ENCODE results near the gene HUS1. TPM values are rescaled to one million over a fixed set of nuclear protein-coding genes. Genes with fewer than 3 reads are reported as not detected.
"Not testable (repeated sequence)": the region's sequence is repeated elsewhere in the genome, so short reads cannot be mapped to it uniquely, and the experiment has no call there.

Gene HUS1
- total RNA-seq, 2 donors from 2014 or later: 15.2 to 16.9 TPM

DNA sequence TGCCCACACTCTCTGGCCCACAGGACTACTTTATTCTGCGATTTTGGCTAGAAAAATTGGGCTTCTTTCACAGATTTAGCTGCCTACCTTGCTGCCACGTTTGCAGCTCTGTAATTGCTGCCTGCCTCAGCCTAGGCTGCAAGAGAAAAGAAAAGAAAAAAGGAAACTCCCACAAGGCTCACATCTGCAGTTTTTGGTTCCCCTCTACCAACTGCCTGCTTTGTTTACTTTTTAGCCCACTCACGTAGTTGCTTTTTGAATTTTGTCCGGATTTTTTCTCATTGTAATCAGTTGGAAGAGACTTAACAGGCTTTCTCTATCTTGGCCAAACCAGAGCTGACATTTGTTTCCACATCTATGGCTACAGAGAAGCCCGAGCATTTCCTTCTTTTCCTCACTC is 25.2 kb upstream of the HUS1 start:
- no peak for TF ChIP-seq POLR2A (IDR thresholded peaks at IDR 0.05)
- TF ChIP-seq, protein P1, sequence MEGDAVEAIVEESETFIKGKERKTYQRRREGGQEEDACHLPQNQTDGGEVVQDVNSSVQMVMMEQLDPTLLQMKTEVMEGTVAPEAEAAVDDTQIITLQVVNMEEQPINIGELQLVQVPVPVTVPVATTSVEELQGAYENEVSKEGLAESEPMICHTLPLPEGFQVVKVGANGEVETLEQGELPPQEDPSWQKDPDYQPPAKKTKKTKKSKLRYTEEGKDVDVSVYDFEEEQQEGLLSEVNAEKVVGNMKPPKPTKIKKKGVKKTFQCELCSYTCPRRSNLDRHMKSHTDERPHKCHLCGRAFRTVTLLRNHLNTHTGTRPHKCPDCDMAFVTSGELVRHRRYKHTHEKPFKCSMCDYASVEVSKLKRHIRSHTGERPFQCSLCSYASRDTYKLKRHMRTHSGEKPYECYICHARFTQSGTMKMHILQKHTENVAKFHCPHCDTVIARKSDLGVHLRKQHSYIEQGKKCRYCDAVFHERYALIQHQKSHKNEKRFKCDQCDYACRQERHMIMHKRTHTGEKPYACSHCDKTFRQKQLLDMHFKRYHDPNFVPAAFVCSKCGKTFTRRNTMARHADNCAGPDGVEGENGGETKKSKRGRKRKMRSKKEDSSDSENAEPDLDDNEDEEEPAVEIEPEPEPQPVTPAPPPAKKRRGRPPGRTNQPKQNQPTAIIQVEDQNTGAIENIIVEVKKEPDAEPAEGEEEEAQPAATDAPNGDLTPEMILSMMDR (IDR thresholded peaks at IDR 0.05): no peak
- no peaks in the 10 kb centered on the region for H3K9me3 ChIP-seq
- H3K4me3 ChIP-seq: no peak overlapping the region
- intact Hi-C loops (cut with DNase I): no loop called here
- WGBS, 2 donors: 45 to 59% methylated on average over 5 of the region's 5 CpGs
- no peaks in the 10 kb centered on the region for H3K4me1 ChIP-seq
- H3K27me3 ChIP-seq: peaks cover 0 to 5% of the 10 kb centered on the region in 2 donors
- no peak for DNase-seq
- no peak for ATAC-seq
- H3K36me3 ChIP-seq (replicated peaks in 1 of 2; ENCODE audit: insufficient read depth in 1 of 2, low read depth in 2 of 2): no peaks in the 10 kb centered on the region
- no peak overlapping the region for H3K27ac ChIP-seq

GRCh38 chr7:48004032-48004431 is 24.6 kb upstream of the HUS1 start:
- Histone ChIP-seq H3K27me3 (peaks cover 0 to 5% of the 10 kb centered on the region in 2 donors), H3K4me1 (no peaks in the 10 kb centered on the region), H3K36me3 (replicated peaks in 1 of 2; ENCODE audit: insufficient read depth in 1 of 2, low read depth in 2 of 2) (no peaks in the 10 kb centered on the region), H3K9me3 (no peaks in the 10 kb centered on the region), H3K4me3 (no peak overlapping the region), H3K27ac (no peak overlapping the region)
- intact Hi-C loops (cut with DNase I): no loop called here
- DNase-seq (no peak), ATAC-seq (no peak)
- 55 to 69% methylated on average over 2 of the region's 2 CpGs for WGBS, 2 donors
- TF ChIP-seq POLR2A (IDR thresholded peaks at IDR 0.05): no peak
- TF ChIP-seq, protein P1 (IDR thresholded peaks at IDR 0.05): no peak

DNA sequence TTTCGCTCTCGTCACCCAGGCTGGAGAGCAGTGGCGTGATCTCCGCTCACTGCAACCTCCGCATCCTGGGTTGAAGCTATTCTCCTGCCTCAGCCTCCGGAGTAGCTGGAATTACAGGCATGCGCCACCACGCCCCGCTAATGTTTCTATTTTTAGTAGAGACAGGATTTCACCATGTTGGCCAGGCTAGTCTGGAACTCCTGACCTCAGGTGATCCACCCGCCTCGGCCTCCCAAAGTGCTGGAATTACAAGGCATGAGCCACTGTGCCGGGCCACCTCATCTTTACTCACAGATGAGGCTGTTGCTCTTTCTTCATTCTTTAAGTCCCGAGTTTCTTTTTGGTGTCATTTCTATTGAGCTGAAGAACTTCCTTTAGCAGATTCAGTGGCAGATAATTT is 20.7 kb upstream of the HUS1 start:
- 85 to 89% methylated on average over 13 of the region's 13 CpGs for WGBS, 2 donors
- H3K27ac ChIP-seq; H3K27me3 ChIP-seq; intact Hi-C loops (cut with DNase I); H3K4me3 ChIP-seq; DNase-seq; H3K4me1 ChIP-seq; H3K36me3 ChIP-seq (replicated peaks in 1 of 2; ENCODE audit: insufficient read depth in 1 of 2, low read depth in 2 of 2); ATAC-seq; H3K9me3 ChIP-seq: not testable (repeated sequence)

GRCh38 chr7:47999413-47999812 is 20.0 kb upstream of the HUS1 start:
- no peaks in the 10 kb centered on the region for H3K36me3 ChIP-seq (replicated peaks in 1 of 2; ENCODE audit: insufficient read depth in 1 of 2, low read depth in 2 of 2)
- TF ChIP-seq, protein P1 (IDR thresholded peaks at IDR 0.05): no peak
- TF ChIP-seq POLR2A (IDR thresholded peaks at IDR 0.05): no peak
- no peak overlapping the region for H3K4me3 ChIP-seq
- intact Hi-C loops (cut with DNase I): no loop called here
- WGBS, 2 donors: 93 to 94% methylated on average over 12 of the region's 12 CpGs
- H3K27me3 ChIP-seq: peaks cover 0 to 5% of the 10 kb centered on the region in 2 donors
- no peak for DNase-seq
- H3K4me1 ChIP-seq: no peaks in the 10 kb centered on the region
- no peaks in the 10 kb centered on the region for H3K9me3 ChIP-seq
- no peak overlapping the region for H3K27ac ChIP-seq
- ATAC-seq: no peak

GRCh38 chr7:47992446-47992845 is 13.0 kb upstream of the HUS1 start:
- 68 to 84% methylated on average over 3 of the region's 3 CpGs for WGBS, 2 donors
- DNase-seq (no peak), ATAC-seq (no peak)
- H3K4me1 ChIP-seq: peaks cover 10% of the 10 kb centered on the region
- TF ChIP-seq POLR2A (IDR thresholded peaks at IDR 0.05): no peak
- TF ChIP-seq, protein P1 (IDR thresholded peaks at IDR 0.05): no peak
- H3K36me3 ChIP-seq (replicated peaks in 1 of 2; ENCODE audit: insufficient read depth in 1 of 2, low read depth in 2 of 2): no peaks in the 10 kb centered on the region
- intact Hi-C loops (cut with DNase I): no loop called here
- no peaks in the 10 kb centered on the region for H3K9me3 ChIP-seq
- no peaks in the 10 kb centered on the region for H3K27me3 ChIP-seq
- H3K4me3 ChIP-seq: no peak overlapping the region
- H3K27ac ChIP-seq: peak overlapping the region in 3 of 4 donors; percentile 40 to 75 (median 63)

All from body of pancreas (tissue), 4 donors.